ENCODE measurements around the gene SGPP2. TPM values are rescaled to one million over a fixed set of nuclear protein-coding genes. Genes with fewer than 3 reads are reported as not detected.

Gene SGPP2
- total and polyA plus RNA-seq, 2 experiments from 2014 or later, result 0.08 TPM; not detected in 1

GRCh38 chr2:222526480-222527277 is 102.3 kb downstream of the SGPP2 start:
- H3F3A ChIP-seq (replicated peaks; ENCODE audit: low read depth), result no peaks in the 10 kb centered on the region
- Mint-ChIP-seq H3K27me3 (ENCODE audit: insufficient read depth, low read depth, poor library complexity) (no peaks in the 10 kb centered on the region), H3K36me3 (ENCODE audit: low read depth) (no peaks in the 10 kb centered on the region), H3K9me3 (no peaks in the 10 kb centered on the region), H3K4me3 (no peak overlapping the region), H3K27ac (no peak overlapping the region), H3K4me1 (no peaks in the 10 kb centered on the region; the same call in 2 of the 3 replicates)
- H3K27ac ChIP-seq (ENCODE audit: low read depth), result no peak overlapping the region
- no peaks in the 10 kb centered on the region for H3K9me2 ChIP-seq (ENCODE audit: insufficient read depth)
- no peaks in the 10 kb centered on the region for H3K79me2 ChIP-seq (replicated peaks; ENCODE audit: insufficient read depth)
- TF ChIP-seq EZH2 (IDR thresholded peaks at IDR 0.05; ENCODE audit: low read depth, unreplicated experiment) (no peak), JUNB (IDR thresholded peaks at IDR 0.05; ENCODE audit: unreplicated experiment) (no peak), POLR2AphosphoS5 (IDR thresholded peaks at IDR 0.05; ENCODE audit: low read depth) (no peak), STAT1 (IDR thresholded peaks at IDR 0.05; ENCODE audit: unreplicated experiment) (no peak), CTCF (conservative IDR thresholded peaks at IDR 0.05; ENCODE audit: low read depth in 2 of 2) (no peak), ZNF114 (CRISPR knock-in tag; IDR thresholded peaks at IDR 0.05) (no peak), ZNF462 (CRISPR knock-in tag; IDR thresholded peaks at IDR 0.05) (no peak), ETS1 (IDR thresholded peaks at IDR 0.05) (no peak), REST (IDR thresholded peaks at IDR 0.05; ENCODE audit: unreplicated experiment) (no peak), ZNF331 (CRISPR knock-in tag; IDR thresholded peaks at IDR 0.05; ENCODE audit: low read depth) (no peak), EZH2phosphoT487 (IDR thresholded peaks at IDR 0.05; ENCODE audit: unreplicated experiment) (no peak), NANOG (IDR thresholded peaks at IDR 0.05; ENCODE audit: borderline replicate concordance) (no peak), CREB1 (CRISPR knock-in tag; IDR thresholded peaks at IDR 0.05; ENCODE audit: low read depth) (no peak)
- no peaks in the 10 kb centered on the region for H4K20me1 ChIP-seq (replicated peaks; ENCODE audit: insufficient read depth)
- H3K36me3 ChIP-seq (ENCODE audit: insufficient read depth), result no peaks in the 10 kb centered on the region
- no peaks in the 10 kb centered on the region for H3K27me3 ChIP-seq (ENCODE audit: insufficient read depth)
- H3K4me3 ChIP-seq, result no peak overlapping the region
- no peak for DNase-seq (ENCODE audit: low spot score)
- H3K4me1 ChIP-seq (ENCODE audit: insufficient read depth), result no peaks in the 10 kb centered on the region
- ATAC-seq, result no peak
- H2AFZ ChIP-seq, result no peak overlapping the region
- H3K4me2 ChIP-seq, result no peak overlapping the region
